Neural cell (in vitro differentiated cells): ENCODE data around the gene STK32A.

Experiments used
- EP300 ChIP-seq: fragments of 450-650 bp; conservative IDR thresholded peaks from 2 replicates; pipeline ENCODE4 v1.6.1; 2014; ENCODE audit warnings: antibody characterized with exemption, mild to moderate bottlenecking, moderate library complexity; ENCODE audit not compliant: poor library complexity, severe bottlenecking
- EZH2 ChIP-seq: fragments of 200-600, 300-800 bp; shearing (Covaris generic), sonication (generic); IDR thresholded peaks from 2 replicates; pipeline ENCODE4 v1.6.1; 2014; ENCODE audit warnings: antibody characterized with exemption, low read length, borderline replicate concordance, mild to moderate bottlenecking; ENCODE audit not compliant: insufficient read depth, poor library complexity, severe bottlenecking
- POLR2AphosphoS5 ChIP-seq: IDR thresholded peaks from 2 replicates; pipeline ENCODE4 v1.6.1; 2012
- RAD21 ChIP-seq: fragments of 450-650 bp; conservative IDR thresholded peaks from 2 replicates; pipeline ENCODE4 v1.6.1; 2014; ENCODE audit warnings: antibody characterized with exemption, mild to moderate bottlenecking, moderate library complexity
- SMC3 ChIP-seq: fragments of 450-650 bp; conservative IDR thresholded peaks from 2 replicates; pipeline ENCODE4 v1.6.1; 2014; ENCODE audit warnings: antibody characterized with exemption, mild to moderate bottlenecking, moderate library complexity; ENCODE audit not compliant: poor library complexity
- TAF1 ChIP-seq: IDR thresholded peaks from 2 replicates; pipeline ENCODE4 v1.6.1; 2012; ENCODE audit warnings: low read depth
- TF ChIP-seq, protein P1 (sequence below): fragments of 450-650 bp; IDR thresholded peaks from 2 replicates; pipeline ENCODE4 v1.5.1; 2014; ENCODE audit warnings: antibody characterized with exemption, mild to moderate bottlenecking, moderate library complexity; ENCODE audit not compliant: poor library complexity, severe bottlenecking
- TF ChIP-seq, protein P2 (sequence below): IDR thresholded peaks from 2 replicates; pipeline ENCODE4 v1.6.1; 2012; ENCODE audit warnings: borderline replicate concordance

GRCh38 chr5:147411359-147412319 lies 176.8 kb downstream of the STK32A start:
- TF ChIP-seq, protein P1, sequence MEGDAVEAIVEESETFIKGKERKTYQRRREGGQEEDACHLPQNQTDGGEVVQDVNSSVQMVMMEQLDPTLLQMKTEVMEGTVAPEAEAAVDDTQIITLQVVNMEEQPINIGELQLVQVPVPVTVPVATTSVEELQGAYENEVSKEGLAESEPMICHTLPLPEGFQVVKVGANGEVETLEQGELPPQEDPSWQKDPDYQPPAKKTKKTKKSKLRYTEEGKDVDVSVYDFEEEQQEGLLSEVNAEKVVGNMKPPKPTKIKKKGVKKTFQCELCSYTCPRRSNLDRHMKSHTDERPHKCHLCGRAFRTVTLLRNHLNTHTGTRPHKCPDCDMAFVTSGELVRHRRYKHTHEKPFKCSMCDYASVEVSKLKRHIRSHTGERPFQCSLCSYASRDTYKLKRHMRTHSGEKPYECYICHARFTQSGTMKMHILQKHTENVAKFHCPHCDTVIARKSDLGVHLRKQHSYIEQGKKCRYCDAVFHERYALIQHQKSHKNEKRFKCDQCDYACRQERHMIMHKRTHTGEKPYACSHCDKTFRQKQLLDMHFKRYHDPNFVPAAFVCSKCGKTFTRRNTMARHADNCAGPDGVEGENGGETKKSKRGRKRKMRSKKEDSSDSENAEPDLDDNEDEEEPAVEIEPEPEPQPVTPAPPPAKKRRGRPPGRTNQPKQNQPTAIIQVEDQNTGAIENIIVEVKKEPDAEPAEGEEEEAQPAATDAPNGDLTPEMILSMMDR: no peak
- TF ChIP-seq, protein P2, sequence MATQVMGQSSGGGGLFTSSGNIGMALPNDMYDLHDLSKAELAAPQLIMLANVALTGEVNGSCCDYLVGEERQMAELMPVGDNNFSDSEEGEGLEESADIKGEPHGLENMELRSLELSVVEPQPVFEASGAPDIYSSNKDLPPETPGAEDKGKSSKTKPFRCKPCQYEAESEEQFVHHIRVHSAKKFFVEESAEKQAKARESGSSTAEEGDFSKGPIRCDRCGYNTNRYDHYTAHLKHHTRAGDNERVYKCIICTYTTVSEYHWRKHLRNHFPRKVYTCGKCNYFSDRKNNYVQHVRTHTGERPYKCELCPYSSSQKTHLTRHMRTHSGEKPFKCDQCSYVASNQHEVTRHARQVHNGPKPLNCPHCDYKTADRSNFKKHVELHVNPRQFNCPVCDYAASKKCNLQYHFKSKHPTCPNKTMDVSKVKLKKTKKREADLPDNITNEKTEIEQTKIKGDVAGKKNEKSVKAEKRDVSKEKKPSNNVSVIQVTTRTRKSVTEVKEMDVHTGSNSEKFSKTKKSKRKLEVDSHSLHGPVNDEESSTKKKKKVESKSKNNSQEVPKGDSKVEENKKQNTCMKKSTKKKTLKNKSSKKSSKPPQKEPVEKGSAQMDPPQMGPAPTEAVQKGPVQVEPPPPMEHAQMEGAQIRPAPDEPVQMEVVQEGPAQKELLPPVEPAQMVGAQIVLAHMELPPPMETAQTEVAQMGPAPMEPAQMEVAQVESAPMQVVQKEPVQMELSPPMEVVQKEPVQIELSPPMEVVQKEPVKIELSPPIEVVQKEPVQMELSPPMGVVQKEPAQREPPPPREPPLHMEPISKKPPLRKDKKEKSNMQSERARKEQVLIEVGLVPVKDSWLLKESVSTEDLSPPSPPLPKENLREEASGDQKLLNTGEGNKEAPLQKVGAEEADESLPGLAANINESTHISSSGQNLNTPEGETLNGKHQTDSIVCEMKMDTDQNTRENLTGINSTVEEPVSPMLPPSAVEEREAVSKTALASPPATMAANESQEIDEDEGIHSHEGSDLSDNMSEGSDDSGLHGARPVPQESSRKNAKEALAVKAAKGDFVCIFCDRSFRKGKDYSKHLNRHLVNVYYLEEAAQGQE: no peak
- TF ChIP-seq EP300: no peak
- no peak for TF ChIP-seq POLR2AphosphoS5
- TF ChIP-seq RAD21: no peak
- TF ChIP-seq TAF1: no peak
- no peak for TF ChIP-seq EZH2
- no peak for TF ChIP-seq SMC3
